Measurements from ENCODE around the gene TC2N. TPM values are rescaled to one million over a fixed set of nuclear protein-coding genes. Genes with fewer than 3 reads are reported as not detected.

TC2N gene
- total and polyA plus RNA-seq, 2 experiments from 2014 or later, result 22.0 to 77.2 TPM

DNA sequence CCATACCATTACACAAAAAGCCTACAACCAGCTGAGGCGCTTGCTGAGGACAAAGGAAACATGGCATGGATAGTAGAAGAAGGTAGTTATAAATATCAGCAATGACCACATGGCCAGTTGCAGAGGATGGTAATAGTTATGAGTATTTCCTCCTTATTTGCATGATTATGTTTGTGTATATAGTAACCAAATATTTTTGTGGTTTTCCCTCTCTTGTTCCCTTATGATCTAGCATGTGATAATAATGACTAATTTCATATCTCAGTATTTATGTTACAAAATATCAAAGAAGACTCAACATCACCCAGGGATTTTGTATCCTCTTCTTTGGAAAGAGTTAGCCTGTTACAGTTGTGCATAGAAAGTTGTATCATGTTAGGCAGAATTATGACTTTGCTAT is 122.0 kb downstream of the TC2N start:
- H3K9me2 ChIP-seq (replicated peaks; ENCODE audit: insufficient read depth), result no peaks in the 10 kb centered on the region
- no peaks in the 10 kb centered on the region for H3K36me3 ChIP-seq (replicated peaks; ENCODE audit: insufficient read depth, low read depth)
- no peak overlapping the region for H2AFZ ChIP-seq
- 100% methylated on average over 1 of the region's 1 CpG for WGBS (ENCODE audit: low lambda C conversion rate, missing lambda C conversion rate)
- TF ChIP-seq, protein P1, sequence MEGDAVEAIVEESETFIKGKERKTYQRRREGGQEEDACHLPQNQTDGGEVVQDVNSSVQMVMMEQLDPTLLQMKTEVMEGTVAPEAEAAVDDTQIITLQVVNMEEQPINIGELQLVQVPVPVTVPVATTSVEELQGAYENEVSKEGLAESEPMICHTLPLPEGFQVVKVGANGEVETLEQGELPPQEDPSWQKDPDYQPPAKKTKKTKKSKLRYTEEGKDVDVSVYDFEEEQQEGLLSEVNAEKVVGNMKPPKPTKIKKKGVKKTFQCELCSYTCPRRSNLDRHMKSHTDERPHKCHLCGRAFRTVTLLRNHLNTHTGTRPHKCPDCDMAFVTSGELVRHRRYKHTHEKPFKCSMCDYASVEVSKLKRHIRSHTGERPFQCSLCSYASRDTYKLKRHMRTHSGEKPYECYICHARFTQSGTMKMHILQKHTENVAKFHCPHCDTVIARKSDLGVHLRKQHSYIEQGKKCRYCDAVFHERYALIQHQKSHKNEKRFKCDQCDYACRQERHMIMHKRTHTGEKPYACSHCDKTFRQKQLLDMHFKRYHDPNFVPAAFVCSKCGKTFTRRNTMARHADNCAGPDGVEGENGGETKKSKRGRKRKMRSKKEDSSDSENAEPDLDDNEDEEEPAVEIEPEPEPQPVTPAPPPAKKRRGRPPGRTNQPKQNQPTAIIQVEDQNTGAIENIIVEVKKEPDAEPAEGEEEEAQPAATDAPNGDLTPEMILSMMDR (IDR thresholded peaks at IDR 0.05; ENCODE audit: poor library complexity), result no peak
- TF ChIP-seq EZH2 (IDR thresholded peaks at IDR 0.05; ENCODE audit: borderline replicate concordance), result no peak
- no peak for TF ChIP-seq EZH2phosphoT487 (IDR thresholded peaks at IDR 0.05; ENCODE audit: low read depth, severe bottlenecking, unreplicated experiment)
- no peaks in the 10 kb centered on the region for H3K9me3 ChIP-seq (ENCODE audit: low read depth)
- H3K4me2 ChIP-seq, result no peak overlapping the region
- H3K79me2 ChIP-seq, result no peaks in the 10 kb centered on the region
- no peaks in the 10 kb centered on the region for H4K20me1 ChIP-seq (ENCODE audit: insufficient read depth, poor library complexity, severe bottlenecking)
- peak overlapping the region; percentile 54 for H3K27ac ChIP-seq
- no peaks in the 10 kb centered on the region for H3K4me1 ChIP-seq (ENCODE audit: insufficient read depth)
- H3K27me3 ChIP-seq, result no peaks in the 10 kb centered on the region
- H3K4me3 ChIP-seq, result no peak overlapping the region
- DNase-seq (ENCODE audit: low spot score), result no peak

- Histone ChIP-seq H3K27me3 (no peaks in the 10 kb centered on the region), H3K9me3 (ENCODE audit: low read depth) (no peaks in the 10 kb centered on the region), H3K4me1 (ENCODE audit: insufficient read depth) (no peaks in the 10 kb centered on the region), H2AFZ (no peak overlapping the region), H3K9me2 (replicated peaks; ENCODE audit: insufficient read depth) (no peaks in the 10 kb centered on the region), H4K20me1 (ENCODE audit: insufficient read depth, poor library complexity, severe bottlenecking) (no peaks in the 10 kb centered on the region), H3K4me3 (no peak overlapping the region), H3K79me2 (no peaks in the 10 kb centered on the region), H3K36me3 (replicated peaks; ENCODE audit: insufficient read depth, low read depth) (no peaks in the 10 kb centered on the region), H3K27ac (peak overlapping the region; percentile 54), H3K4me2 (no peak overlapping the region)
- DNase-seq (ENCODE audit: low spot score), result peak; percentile 53
- TF ChIP-seq, protein P1 (IDR thresholded peaks at IDR 0.05; ENCODE audit: poor library complexity), result no peak
- TF ChIP-seq EZH2phosphoT487 (IDR thresholded peaks at IDR 0.05; ENCODE audit: low read depth, severe bottlenecking, unreplicated experiment) (no peak), EZH2 (IDR thresholded peaks at IDR 0.05; ENCODE audit: borderline replicate concordance) (no peak)
- WGBS (ENCODE audit: low lambda C conversion rate, missing lambda C conversion rate), result 76% methylated on average over 2 of the region's 2 CpGs
Observed at GRCh38 chr14:91744068-91744480, 123.3 kb downstream of the TC2N start.

DNA sequence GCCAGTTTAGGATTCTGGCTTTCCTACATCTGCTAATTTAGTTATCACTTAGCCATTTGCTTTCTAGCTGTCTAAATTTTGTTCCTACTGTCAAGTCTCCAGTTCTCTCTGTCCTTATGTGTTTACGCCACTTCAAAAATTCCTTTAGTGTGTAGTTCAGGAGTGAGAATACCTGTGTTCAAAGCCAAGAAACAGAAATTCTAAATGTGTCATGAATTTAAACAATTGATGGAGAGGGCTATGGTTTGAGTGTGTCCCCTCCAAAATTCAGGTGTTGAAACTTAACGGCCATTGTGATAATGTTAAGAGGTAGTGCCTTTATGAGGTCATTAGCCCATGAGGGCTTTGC is 124.1 kb downstream of the TC2N start:
- Histone ChIP-seq H3K27ac (peak overlapping the region; percentile 51), H3K4me3 (no peak overlapping the region), H3K79me2 (no peaks in the 10 kb centered on the region), H4K20me1 (ENCODE audit: insufficient read depth, poor library complexity, severe bottlenecking) (no peaks in the 10 kb centered on the region), H3K4me1 (ENCODE audit: insufficient read depth) (no peaks in the 10 kb centered on the region), H3K36me3 (replicated peaks; ENCODE audit: insufficient read depth, low read depth) (no peaks in the 10 kb centered on the region), H3K9me2 (replicated peaks; ENCODE audit: insufficient read depth) (no peaks in the 10 kb centered on the region), H3K4me2 (no peak overlapping the region), H3K9me3 (ENCODE audit: low read depth) (no peaks in the 10 kb centered on the region), H3K27me3 (no peaks in the 10 kb centered on the region), H2AFZ (no peak overlapping the region)
- WGBS (ENCODE audit: low lambda C conversion rate, missing lambda C conversion rate), result 94% methylated on average over 2 of the region's 2 CpGs
- DNase-seq (ENCODE audit: low spot score), result no peak
- TF ChIP-seq EZH2 (IDR thresholded peaks at IDR 0.05; ENCODE audit: borderline replicate concordance), result no peak
- TF ChIP-seq, protein P1 (IDR thresholded peaks at IDR 0.05; ENCODE audit: poor library complexity), result no peak
- no peak for TF ChIP-seq EZH2phosphoT487 (IDR thresholded peaks at IDR 0.05; ENCODE audit: low read depth, severe bottlenecking, unreplicated experiment)
